NK-92 treated with Interleukin-12 subunit alpha and Interleukin-12 subunit beta, amount 100 ng/mL, for 24 hours (cell line): Measurements from ENCODE around the gene AOAH.

Source experiments
- DNase-seq: peaks from one replicate; lab custom pipeline; 2025; lab: John Stamatoyannopoulos, UW

Gene AOAH

GRCh38 chr7:36723951-36724664 is at the start of gene AOAH:
TSS of gene AOAH (minus strand) at chr7:36724494. CDS start at chr7:36724148, 346 bp downstream.
- DNase-seq: peak; percentile 74

GRCh38 chr7:36766451-36766850 is 42.2 kb upstream of the AOAH start:
- DNase-seq: no peak

GRCh38 chr7:36765605-36766004 is 41.3 kb upstream of the AOAH start:
- DNase-seq: no peak

GRCh38 chr7:36764929-36765328 is 40.6 kb upstream of the AOAH start:
- DNase-seq: no peak

- no peak for DNase-seq
Measured at GRCh38 chr7:36763132-36763816, 39.0 kb upstream of the AOAH start.

- no peak for DNase-seq
Measured at GRCh38 chr7:36762394-36762793, 38.1 kb upstream of the AOAH start.

- DNase-seq: no peak
Measured at GRCh38 chr7:36761835-36762234, 37.5 kb upstream of the AOAH start.

- DNase-seq: no peak
Measured at GRCh38 chr7:36760856-36761762, 36.8 kb upstream of the AOAH start.

- DNase-seq: no peak
Measured at GRCh38 chr7:36758879-36759278, 34.6 kb upstream of the AOAH start.

- DNase-seq: no peak
Measured at GRCh38 chr7:36755484-36755883, 31.2 kb upstream of the AOAH start.

GRCh38 chr7:36752026-36752711 is 27.9 kb upstream of the AOAH start:
- no peak for DNase-seq

GRCh38 chr7:36750451-36750850 is 26.2 kb upstream of the AOAH start:
- no peak for DNase-seq

- DNase-seq: no peak
Measured at GRCh38 chr7:36749282-36749960, 25.1 kb upstream of the AOAH start.

- DNase-seq: no peak
Measured at GRCh38 chr7:36748017-36748487, 23.8 kb upstream of the AOAH start.

GRCh38 chr7:36747280-36748016 is 23.2 kb upstream of the AOAH start:
- no peak for DNase-seq

GRCh38 chr7:36746347-36746746 is 22.1 kb upstream of the AOAH start:
- no peak for DNase-seq

- DNase-seq: no peak
Measured at GRCh38 chr7:36742911-36743775, 18.8 kb upstream of the AOAH start.

GRCh38 chr7:36741866-36742265 is 17.6 kb upstream of the AOAH start:
- DNase-seq: no peak

- DNase-seq: no peak
Measured at GRCh38 chr7:36739351-36739750, 15.1 kb upstream of the AOAH start.

GRCh38 chr7:36736899-36737211 is 12.6 kb upstream of the AOAH start:
- peak; percentile 24 for DNase-seq
